Measurements from ENCODE around the gene POLR2M.
A peak's percentile ranks its signal among the peaks of the same experiment; 100 is the strongest.

POLR2M gene

DNA sequence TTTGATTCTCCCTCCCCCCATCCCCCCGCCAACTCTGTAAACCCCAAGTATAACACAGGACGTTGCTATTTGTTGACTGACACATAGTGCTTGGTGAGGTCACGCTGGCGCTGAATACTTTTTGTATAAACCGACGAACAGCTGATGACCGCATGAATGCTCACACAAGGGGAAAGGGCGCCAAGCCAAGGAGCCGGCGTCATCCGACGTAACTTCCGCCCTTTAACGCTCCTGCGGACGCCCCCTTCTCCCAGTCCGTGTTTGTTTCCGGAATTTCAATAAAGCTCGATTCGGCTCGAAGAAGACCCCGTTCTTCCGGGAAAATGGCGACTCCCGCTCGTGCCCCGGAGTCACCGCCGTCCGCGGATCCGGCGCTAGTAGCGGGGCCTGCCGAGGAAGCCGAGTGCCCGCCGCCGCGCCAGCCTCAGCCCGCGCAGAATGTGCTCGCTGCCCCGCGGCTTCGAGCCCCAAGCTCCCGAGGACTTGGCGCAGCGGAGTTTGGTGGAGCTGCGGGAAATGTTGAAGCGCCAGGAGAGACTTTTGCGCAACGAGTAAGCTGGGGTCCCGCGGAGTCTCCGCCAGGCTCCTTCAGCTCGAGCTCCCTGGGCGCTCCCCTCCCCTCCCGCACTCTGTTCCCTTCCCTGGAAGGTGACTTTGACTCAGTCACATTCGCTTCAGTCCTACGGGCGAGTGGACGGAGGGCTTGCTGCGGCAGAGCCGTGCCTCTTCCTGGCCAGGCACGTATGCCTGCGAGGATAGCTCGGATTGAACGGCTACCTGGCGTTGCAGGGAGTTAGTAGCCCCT is at the start of gene POLR2M:
TSS of gene POLR2M (plus strand) at position 310 of the 805 bp plus-strand sequence. CDS start at position 439, 129 bp downstream.
- peak; percentile 98 for DNase-seq

DNA sequence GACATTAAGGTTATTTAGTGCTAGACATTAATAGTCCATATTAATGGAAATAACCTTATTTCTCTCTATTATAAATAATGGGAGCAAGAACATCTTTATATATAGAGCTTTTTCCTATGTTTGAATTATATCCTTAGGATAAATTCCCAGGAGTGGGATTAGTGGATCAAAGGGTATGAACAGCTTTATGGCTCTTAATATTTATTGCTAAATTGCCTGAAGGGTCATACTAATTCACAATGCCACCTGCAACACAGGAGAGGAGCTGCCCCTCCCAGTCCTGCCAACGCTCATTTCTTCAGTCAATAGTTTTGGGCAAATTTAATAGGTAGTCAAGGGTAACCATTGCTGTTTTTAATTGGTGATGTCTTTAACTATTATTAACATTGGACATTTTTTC is 48.9 kb upstream of the POLR2M start:
- DNase-seq, result no peak

DNA sequence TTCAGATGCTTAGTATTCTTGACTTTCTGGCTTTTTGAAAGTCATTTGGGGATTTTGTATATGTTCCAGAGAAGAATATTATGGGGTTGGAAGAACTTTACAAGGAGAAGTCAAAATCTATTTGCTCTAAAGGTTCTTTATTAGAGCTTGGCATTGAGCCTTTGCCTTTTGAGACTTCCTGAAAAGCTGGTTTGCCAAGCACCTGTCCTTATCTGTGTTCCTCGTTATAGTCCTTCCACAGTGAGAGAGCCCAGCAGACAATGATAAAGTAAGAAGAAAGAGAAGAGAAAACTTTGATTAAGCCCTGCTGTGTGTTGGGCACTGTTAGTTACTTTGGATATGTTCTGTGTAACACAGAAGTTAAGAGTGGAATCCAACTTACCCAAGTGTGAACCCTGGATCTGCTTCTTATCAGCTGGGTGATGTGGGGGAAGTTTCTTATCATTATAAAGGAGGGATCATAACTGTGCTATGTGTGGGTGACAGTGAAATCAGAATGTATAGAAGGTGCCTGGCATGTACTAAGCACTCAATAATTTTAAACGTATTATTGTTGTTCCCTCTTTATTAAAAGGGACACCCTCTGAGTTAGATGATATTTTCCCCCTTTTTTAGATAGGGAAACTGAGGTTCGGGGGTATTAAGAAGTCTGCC is 44.3 kb upstream of the POLR2M start:
- no peak for DNase-seq

DNA sequence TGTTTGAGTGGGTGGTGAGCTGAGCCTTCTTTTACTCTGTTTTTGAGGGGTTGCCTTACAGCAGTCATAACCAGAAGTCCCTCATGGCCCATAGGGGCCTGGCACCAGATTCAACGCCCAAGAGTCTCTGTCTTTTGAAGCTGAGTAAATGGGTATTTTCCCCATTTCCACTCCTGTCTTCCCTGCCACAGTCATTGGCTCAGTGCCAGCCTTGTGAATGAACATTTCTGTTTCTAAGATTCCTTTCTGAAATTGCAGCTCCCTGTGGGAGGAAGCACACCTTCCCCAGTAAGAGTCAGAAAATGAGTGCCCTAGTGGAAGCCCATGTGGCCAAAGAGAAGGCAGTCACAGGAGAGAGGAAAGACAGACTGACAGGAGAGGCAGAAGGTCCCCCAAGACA is 43.7 kb upstream of the POLR2M start:
- DNase-seq, result no peak

DNA sequence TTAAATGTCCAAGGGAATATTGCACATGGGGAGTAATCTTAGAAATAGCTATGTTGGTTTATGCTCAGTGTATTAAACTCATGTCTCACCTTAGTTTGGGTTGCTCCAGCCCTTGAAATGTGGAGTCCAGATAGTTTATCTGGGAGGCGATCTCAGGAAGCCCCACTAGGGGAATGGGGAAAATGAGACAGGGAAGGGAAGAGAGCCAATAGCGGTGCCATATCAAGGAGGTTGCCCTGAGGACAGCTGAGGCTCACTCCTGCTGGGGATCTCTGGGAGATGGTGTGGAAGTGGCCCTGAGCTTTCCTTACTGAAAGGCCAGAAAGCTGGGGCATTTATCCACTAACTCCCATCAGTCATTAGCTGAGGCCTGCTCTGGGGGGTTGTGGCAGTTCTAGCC is 43.3 kb upstream of the POLR2M start:
- no peak for DNase-seq

DNA sequence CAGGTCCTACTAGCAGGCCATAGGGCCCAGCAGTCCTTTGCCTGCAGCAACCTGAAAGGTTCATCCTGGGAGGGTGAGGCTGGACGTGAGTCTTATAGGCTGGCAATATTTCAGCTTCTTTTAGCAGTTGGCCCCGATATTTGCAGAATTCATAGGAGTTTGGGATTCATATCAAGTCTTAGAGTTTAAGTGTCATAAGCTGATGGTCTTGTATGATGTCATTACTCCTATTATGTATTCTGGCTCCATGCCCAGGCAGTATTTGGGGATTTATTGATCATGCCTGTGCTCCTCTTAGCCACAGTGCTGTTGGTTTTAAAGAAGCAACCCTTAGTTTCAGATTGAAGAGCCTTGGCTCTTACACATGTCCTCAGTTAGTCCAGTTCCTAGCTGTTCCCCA is 41.3 kb upstream of the POLR2M start:
- no peak for DNase-seq

DNA sequence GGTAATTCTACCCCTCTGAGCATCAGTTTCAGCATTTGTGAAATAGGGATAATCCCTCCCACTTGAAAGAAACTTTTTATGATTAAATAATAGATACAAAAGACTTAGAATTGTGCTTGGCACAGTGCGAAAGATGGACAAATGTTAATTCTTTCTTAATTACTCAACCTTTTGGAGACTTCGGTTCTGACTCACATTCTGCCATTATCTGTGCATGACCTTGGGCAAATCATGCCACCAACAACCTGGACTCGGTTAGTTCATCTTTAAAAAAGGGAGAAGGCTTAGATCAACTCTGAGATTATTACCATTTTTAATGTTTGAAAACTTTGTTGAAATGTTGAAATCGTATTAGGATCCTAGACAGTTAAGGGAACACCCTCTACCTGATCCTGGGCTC is 40.6 kb upstream of the POLR2M start:
- no peak for DNase-seq

DNA sequence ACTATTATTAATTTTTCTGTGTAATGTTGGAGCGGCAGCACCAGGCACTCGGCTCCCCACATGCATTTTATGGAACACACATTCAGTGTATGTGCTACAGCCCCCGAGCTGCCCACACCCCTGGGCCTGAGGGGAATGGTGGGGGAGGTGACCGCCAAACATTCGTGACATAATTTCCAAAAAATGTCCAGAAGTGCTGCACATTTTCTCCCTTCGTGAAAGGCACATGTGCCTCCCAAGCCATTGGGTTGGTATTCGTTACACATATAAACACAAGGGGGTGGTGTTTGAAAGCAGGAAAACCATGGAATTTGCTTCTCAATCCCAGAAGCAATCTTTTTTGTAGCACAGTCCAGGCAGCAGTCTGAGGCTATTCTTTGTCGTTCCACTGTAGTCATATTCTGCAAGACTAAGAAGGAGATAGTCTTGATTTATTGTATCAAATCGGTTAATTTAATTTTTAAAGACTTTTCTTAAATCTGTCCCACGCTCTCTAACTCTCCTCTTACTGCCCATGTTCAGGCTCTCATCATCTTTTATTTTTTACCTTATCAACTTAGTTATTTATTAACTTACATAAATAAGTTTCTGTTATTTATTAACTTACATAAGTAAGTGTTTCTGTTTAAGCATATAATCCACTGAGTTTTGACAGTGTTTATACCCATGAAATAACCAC is 39.2 kb upstream of the POLR2M start:
- no peak for DNase-seq

DNA sequence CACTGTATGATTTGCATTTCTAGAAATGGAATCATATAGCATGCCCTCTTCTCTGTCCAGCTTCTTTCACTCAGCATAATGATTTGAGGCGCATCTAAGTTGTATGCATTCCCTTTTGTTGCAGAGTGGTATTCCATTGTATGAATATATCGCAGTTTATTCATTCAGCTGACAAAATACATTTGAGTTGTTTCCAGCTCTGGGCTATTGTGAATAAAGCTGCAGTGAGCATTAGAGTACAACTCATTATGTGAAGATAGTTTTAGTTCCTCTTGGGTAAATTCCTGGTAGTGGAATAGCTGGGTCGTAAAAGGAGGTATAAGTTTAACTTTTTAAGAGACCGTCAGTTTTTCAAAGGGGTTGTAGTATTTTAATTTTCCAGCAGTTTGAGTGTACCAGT is 38.5 kb upstream of the POLR2M start:
- no peak for DNase-seq

DNA sequence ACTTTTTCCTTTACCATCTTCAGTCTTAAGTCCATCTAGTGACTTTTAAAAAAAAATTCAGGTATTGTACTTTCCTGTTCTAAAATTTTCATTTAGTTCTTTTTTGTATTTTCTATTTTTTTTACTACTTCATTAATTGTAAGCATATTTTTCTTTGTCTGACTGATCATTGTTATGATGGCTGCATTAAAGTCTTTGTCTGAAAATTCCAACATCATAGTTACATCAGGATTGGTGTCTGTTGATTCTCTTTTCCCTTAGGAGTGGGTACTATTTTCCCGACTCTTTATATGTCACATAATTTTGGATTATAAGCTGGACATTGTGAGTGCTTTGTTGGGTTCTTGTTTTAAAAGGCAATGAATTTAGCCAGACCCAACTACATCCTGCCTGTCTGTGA is 34.9 kb upstream of the POLR2M start:
- no peak for DNase-seq

DNA sequence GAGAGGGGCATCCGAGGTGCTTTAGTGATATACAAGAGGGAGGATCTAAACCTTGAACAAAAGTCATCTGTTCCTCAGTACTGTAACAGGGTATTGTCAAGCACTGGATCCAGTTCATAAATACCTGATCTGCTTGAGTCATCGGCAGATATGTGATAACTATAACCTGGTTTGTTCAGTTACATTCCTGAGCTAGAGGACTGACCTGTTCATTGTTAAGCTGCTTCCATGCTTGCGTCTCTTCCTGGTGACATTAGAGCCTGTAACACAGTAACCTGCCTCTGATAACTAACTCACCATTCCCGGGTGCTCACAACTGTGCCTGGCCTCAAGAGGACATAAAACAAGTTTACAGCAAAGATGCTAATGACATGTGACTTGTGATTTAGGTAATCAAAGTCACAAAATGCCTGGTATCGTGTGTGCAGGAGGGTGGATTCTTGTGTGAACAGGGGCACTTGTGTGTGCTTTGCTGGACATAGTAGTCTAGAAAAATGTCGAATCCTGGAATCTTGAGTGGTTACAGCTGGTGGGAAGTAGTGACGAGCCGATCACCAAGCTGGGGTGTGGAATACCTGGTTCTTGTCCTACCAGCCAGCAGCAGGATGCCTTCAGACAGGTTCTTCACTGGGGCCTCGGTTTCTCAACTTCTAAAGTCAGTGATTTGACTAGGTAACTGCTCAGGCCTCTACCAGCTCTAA is 30.9 kb upstream of the POLR2M start:
- no peak for DNase-seq

DNA sequence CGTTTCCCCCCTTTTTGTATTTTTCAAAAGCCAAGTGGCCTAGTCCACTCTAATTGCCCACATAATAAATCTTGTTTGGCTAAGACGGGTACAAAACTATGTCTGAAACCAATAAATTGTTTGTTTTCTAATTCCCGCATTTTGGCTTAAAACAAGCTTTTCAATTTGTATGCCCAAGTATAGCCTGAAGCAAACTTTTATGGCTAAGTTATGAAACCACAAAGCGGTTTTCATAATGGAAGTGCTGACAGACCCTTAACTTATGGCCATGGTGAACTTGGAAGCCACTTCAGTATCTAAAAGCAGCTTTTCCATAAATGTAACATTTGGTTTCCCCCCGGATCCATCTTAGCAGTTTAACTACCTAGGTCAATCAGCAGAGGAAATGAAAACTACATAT is 29.9 kb upstream of the POLR2M start:
- DNase-seq, result no peak

DNA sequence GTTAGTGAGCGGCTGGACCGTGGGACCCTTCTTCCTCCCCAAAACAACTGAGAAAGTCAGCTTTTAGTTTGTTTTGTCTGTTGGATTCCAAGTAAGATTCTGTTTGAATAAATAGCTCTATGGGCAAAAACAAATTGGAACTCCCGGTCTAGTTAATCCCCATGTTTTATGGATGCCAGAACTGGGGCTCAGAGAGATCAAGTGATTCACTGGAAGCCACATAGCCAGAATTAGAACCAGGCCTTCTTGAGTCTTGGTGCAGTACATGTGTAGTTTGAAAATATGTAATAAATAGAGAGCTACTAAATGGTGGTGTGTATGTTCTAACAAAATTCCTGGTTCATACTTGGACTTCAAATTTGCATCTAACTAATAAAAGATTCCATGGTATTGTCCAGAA is 29.3 kb upstream of the POLR2M start:
- no peak for DNase-seq

DNA sequence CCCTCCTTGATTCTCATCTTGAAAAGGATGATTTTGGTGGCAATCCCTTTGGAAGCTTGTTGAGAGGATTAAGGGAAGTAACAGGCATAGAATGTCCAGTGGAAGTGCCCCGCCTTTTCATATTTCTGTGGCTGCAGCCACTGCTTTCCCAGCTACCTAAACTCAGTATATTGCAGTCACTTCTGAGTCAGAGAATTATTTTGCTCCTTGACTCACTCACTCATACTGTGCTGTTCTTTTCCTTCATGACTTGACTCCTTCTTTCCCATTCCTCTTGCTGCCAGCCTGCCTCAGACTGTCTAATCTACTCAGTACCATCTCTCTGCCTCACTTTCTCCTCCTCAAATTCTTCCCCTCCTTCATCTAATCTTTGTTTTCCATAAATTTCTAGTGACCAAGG is 26.5 kb upstream of the POLR2M start:
- DNase-seq, result no peak

DNA sequence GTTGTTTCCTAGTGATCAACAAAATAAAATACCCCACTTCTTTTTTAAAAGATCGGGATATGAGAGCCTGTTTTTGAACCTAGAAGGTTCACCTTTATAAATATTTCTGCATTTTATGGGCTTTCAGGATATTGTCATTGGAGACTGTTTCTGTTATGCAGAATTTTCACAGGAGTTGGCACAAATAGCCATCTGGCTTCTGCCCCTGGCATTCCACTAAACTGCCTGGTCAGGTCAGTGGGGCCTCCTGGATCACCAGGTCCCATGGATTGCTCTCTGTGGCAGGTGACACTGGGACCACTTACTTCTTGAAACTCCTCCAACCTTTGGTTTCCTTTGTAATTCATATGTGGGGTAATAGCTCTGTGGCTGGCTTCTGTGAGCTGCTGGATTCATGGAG is 25.5 kb upstream of the POLR2M start:
- DNase-seq, result no peak

DNA sequence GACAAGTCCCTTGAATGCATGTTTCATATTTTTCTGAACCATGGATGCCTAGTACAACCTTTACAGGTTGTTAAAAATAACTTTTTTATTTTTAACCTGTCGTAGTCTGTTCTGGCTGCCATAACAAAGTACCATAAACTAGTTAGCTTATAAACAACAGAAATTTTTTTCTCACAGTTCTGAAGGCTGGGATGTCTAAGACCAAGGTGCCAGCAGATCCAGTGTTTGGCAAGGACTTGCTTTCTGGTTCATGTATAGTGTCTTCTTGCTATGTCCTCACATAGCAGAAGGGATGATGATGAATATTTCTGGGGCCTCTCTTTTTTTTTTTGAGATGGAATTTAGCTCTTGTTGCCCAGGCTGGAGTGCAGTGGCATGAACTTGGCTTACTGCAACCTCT is 23.0 kb upstream of the POLR2M start:
- no peak for DNase-seq

DNA sequence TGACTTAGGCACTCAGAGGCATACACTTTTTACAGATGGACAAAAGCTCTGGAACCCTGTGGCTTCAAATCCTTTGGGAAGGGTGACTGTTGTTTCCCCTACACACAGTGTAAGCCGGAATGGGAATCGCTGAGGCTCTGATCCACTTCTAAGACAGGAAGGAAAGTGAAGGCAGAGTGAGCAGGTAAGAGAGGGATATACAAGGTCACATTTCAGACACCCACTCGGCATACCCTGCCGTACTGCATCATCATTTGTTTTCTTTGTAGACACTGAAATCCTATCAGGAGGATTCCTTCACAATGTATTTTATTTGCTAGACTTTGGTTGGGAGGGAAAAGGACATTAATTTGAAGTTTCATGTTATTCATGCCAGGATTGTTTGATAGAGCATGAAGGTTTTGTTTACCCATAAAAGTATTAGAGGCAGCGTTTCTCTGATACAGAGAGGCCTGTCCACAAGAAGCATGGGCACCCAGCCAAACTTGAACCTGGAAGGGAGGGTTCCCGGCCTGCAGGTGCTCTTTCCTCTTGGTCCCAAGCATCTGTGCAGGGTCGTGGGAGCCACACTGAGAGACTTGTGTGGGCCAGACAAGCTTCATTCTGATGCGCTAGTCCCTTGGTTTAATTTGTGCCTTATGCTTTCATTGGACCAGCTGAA is 21.9 kb upstream of the POLR2M start:
- no peak for DNase-seq

DNA sequence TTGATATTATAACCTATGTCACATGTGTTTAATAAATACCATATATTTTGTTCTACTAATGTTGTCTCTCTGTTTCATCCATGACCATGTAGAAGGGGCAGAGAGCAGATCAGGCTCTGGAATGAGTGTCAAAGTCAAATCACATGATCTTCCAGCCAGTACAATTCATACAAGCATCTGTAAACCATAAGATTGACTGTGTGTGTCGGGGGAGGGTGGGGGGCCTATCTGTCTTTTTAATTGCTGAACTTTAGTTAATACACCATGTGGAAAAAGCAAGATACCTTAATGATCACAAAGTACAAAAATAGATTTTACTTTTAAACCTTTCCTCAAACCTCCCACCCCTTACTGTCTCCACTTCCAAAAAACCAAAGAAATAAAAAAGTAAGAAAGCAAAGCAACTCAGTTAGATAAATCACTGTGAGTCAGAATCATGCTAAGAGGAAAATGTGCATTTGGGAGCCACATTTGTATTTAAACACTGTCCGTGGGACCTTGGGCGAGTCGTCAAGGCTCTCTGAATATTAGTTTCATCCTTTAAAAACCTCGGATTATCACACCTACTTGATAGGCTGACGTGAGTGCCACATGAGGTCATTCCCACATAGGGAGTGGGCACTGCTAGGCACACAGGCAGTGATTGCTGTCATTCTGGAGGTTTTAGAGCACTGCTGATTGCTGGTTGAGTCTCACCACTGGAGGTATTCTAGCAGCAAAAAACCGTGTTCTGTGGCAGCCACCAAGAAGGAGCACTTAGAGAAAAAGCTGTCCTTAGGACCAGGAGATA is 21.0 kb upstream of the POLR2M start:
- DNase-seq, result no peak

DNA sequence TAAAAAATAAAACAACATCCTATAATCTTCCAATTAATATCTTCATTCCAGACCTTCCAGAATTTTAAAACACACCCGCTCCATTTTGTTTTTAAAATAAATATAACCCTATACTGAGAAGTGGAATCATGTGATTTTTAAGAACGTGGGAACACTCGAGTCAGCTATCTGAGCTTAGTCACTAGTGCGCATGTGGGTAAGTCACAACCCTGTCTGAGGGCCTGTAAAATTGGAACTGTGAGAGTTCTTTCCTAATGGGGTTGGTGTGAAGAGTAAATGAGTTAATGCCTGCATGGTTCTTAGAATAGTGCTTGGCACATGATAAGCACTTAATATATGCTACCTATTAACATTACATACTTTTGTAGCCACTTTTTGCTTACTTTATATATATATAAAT is 19.9 kb upstream of the POLR2M start:
- DNase-seq, result no peak

DNA sequence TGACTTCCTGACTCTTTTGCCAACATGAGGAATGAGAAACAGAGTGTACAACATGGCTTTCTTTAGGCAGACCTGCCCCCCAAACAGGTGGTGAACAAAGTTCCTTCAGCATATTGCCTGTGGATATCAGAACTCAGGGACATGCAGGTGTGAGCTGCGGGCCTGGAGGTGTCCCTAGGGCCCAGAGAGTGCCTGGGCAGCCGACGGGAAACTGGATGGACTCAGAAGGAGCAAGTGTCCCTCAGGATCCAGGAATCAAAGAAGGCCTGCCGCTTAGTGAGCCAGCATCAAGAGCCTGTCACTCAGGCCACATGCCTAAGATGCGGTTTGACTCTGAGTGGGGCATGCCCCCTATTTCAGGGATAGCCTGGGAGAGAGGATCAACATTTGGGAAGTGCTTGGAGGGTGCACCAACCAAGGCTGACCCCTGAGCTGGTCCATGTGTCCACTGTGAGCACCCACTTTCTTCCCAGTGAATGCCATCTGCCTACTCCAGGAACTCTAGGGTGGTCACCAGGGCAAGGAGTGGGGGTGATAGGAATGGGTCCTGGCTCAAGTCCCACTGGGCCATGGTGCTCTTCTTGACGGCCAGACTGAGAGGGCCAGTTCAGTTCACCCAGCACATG is 16.1 kb upstream of the POLR2M start:
- no peak for DNase-seq

DNA sequence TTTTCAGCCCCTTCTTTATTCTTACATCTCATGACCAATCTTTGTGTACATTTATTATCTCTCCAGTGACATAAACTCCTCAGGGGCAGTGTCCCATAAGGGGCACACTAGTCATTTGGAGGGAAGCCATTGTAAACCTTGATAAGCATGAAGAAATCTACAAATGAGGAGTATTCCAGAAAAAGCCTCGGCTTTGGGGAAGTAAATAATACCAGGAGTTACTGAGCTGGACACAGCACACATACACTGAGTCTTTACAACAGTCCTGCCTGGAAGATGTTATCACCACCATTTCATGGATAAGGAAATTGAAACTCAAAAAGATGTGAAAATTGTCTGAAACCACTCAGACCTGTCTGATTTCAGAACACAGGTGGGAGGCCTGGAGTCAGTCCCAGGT is 15.4 kb upstream of the POLR2M start:
- DNase-seq, result no peak

DNA sequence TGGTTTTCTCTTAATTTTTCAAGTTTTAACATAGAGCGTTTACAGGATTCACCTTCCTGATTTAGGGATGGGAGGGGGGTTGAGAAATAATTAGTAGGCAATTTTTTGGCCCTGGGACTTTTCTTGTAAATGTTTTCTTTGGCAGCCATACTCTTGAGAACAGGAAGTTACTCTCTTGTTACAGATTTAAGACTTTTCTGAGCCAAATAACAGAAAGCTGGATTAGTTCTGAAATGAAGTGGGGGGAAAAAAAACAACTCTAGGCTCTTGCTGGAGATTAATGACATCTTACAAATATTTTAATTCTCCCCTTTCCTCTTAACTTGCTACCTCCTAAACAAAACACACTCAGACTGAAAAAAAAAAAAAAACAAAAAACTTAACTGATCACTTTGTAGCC is 13.8 kb upstream of the POLR2M start:
- no peak for DNase-seq

All from hematopoietic multipotent progenitor cell treated with erythropoietin and hydrocortisone succinate and interleukin-3 and kit ligand, for 8 days (in vitro differentiated cells).